SK-N-SH (cell line): ENCODE data around the gene ADPRS. TPM values are rescaled to one million over a fixed set of nuclear protein-coding genes. Genes with fewer than 3 reads are reported as not detected.
A peak's percentile ranks its signal among the peaks of the same experiment; 100 is the strongest.

Experiments used
- CTCF ChIA-PET: fragments of 300-600, 350-600 bp; formaldehyde crosslinking; extraction: SDS; loops from one replicate; lab custom pipeline; 2021; lab: Yijun Ruan, JAX
- POLR2A ChIA-PET: fragments of 350-600 bp; sonication (Branson Sonifier 250); formaldehyde crosslinking; extraction: SDS; loops from one replicate; lab custom pipeline; 2020; ENCODE audit warnings: antibody characterized with exemption, inconsistent platforms; lab: Yijun Ruan, JAX
- DNase-seq: peaks from one replicate; pipeline ENCODE4 v3.0.0; 2012
- H2AFZ ChIP-seq: fragments of 200-600 bp; sonication (generic); 2 replicates; pipeline ENCODE4 v1.8.1; 2016; ENCODE audit warnings: antibody characterized with exemption, mild to moderate bottlenecking, low read depth
- H3F3A ChIP-seq: fragments of 200-600 bp; sonication (generic); replicated peaks from 2 replicates; pipeline ENCODE3; 2016; ENCODE audit warnings: antibody characterized with exemption, mild to moderate bottlenecking; ENCODE audit not compliant: insufficient read depth
- H3K27ac ChIP-seq, 2 experiments: fragments of 200-500 bp in 1 of 2; fragments of 200-600 bp in 1 of 2; sonication (Bioruptor generic) in 1 of 2; sonication (generic), shearing (Covaris generic) in 1 of 2; 2 replicates each; pipeline versions ENCODE4 v1.5.1 to v1.6.1; 2014 to 2016; ENCODE audit warnings: low read depth in 2 of 2, inconsistent platforms in 1 of 2, low read length in 1 of 2, mild to moderate bottlenecking in 1 of 2, mixed read lengths in 1 of 2
- H3K27me3 ChIP-seq: fragments of 200-600 bp; sonication (generic), shearing (Covaris generic); 2 replicates; pipeline ENCODE4 v1.6.1; 2016; ENCODE audit warnings: mixed run types; ENCODE audit not compliant: insufficient read depth
- H3K36me3 ChIP-seq, 2 experiments: fragments of 200-500 bp in 1 of 2; fragments of 200-600 bp in 1 of 2; sonication (Bioruptor generic) in 1 of 2; sonication (generic) in 1 of 2; replicated peaks in 1 of 2; 2 replicates each; pipeline versions ENCODE3 to v1.5.1; 2014 to 2016; ENCODE audit warnings: low read length in 1 of 2, mild to moderate bottlenecking in 1 of 2; ENCODE audit not compliant: insufficient read depth in 2 of 2, control insufficient read depth in 1 of 2
- H3K4me1 ChIP-seq, 2 experiments: fragments of 200-500 bp in 1 of 2; fragments of 200-600 bp in 1 of 2; sonication (Bioruptor generic) in 1 of 2; sonication (generic), shearing (Covaris generic) in 1 of 2; 2 replicates each; pipeline versions ENCODE4 v1.5.1 to v1.6.1; 2014 to 2016; ENCODE audit warnings: low read depth in 1 of 2, low read length in 1 of 2, mixed run types in 1 of 2; ENCODE audit not compliant: insufficient read depth in 2 of 2, control insufficient read depth in 1 of 2
- H3K4me2 ChIP-seq: fragments of 200-600 bp; sonication (generic), shearing (Covaris generic); 2 replicates; pipeline ENCODE4 v1.6.1; 2017; ENCODE audit warnings: mixed run types
- H3K4me3 ChIP-seq, 2 experiments: fragments of 200-500 bp in 1 of 2; fragments of 200-600 bp in 1 of 2; sonication (Bioruptor generic) in 1 of 2; sonication (generic), shearing (Covaris generic) in 1 of 2; 2 replicates each; pipeline versions ENCODE4 v1.5.1 to v1.8.1; 2014 to 2016; ENCODE audit warnings: low read depth in 2 of 2, inconsistent platforms in 1 of 2, low read length in 1 of 2, mild to moderate bottlenecking in 1 of 2, mixed read lengths in 1 of 2, moderate library complexity in 1 of 2
- H3K79me2 ChIP-seq: fragments of 200-600 bp; sonication (generic); 2 replicates; pipeline ENCODE4 v1.8.1; 2017; ENCODE audit warnings: mild to moderate bottlenecking; ENCODE audit not compliant: insufficient read depth
- H3K9ac ChIP-seq: fragments of 200-600 bp; sonication (generic); 2 replicates; pipeline ENCODE4 v1.6.1; 2017; ENCODE audit warnings: mixed run types
- H3K9me2 ChIP-seq: fragments of 200-600 bp; sonication (generic); 2 replicates; pipeline ENCODE4 v1.6.1; 2017; ENCODE audit warnings: mixed run types
- H3K9me3 ChIP-seq: fragments of 200-600 bp; sonication (generic); 2 replicates; pipeline ENCODE4 v1.6.1; 2017; ENCODE audit warnings: mixed run types, mild to moderate bottlenecking, moderate library complexity
- H4K20me1 ChIP-seq: fragments of 200-600 bp; sonication (generic); 2 replicates; pipeline ENCODE4 v1.6.1; 2017; ENCODE audit warnings: mild to moderate bottlenecking, mixed run types; ENCODE audit not compliant: insufficient read depth
- CHD2 ChIP-seq: fragments of 150-350 bp; IDR thresholded peaks from 2 replicates; pipeline ENCODE4 v1.6.1; 2018; ENCODE audit warnings: low read length; ENCODE audit not compliant: partially characterized antibody
- EZH2phosphoT487 ChIP-seq: fragments of 200-600 bp; sonication (generic); IDR thresholded peaks from 2 replicates; pipeline ENCODE4 v1.6.1; 2017; ENCODE audit warnings: low read depth, mixed run types, mild to moderate bottlenecking, antibody characterized with exemption, moderate library complexity, borderline replicate concordance
- FOXM1 ChIP-seq: IDR thresholded peaks from 2 replicates; pipeline ENCODE4 v1.4.0; 2012; ENCODE audit warnings: low read depth, mild to moderate bottlenecking
- JUND ChIP-seq: IDR thresholded peaks from 2 replicates; pipeline ENCODE4 v1.4.0; 2012
- MEF2A ChIP-seq: IDR thresholded peaks from 2 replicates; pipeline ENCODE4 v1.4.0; 2012; ENCODE audit warnings: low read depth, borderline replicate concordance
- MXI1 ChIP-seq: IDR thresholded peaks from 2 replicates; pipeline ENCODE4 v1.6.1; 2012; ENCODE audit warnings: mild to moderate bottlenecking, low read depth, low read length, improper control_type of control experiment
- PBX3 ChIP-seq: IDR thresholded peaks from 2 replicates; pipeline ENCODE4; 2012
- RAD21 ChIP-seq: IDR thresholded peaks from 2 replicates; pipeline ENCODE4 v1.6.1; 2012; ENCODE audit warnings: mild to moderate bottlenecking, low read length
- RCOR1 ChIP-seq: fragments of 150-350 bp; IDR thresholded peaks from 2 replicates; pipeline ENCODE4 v1.6.1; 2017; ENCODE audit warnings: antibody characterized with exemption, low read length
- RFX5 ChIP-seq: IDR thresholded peaks from 2 replicates; pipeline ENCODE4 v1.6.1; 2012; ENCODE audit warnings: mild to moderate bottlenecking, improper control_type of control experiment, low read length
- RXRA ChIP-seq: IDR thresholded peaks from 2 replicates; pipeline ENCODE4 v1.4.0; 2012; ENCODE audit warnings: low read depth, mild to moderate bottlenecking, borderline replicate concordance
- SIN3A ChIP-seq: IDR thresholded peaks from 2 replicates; pipeline ENCODE4 v1.6.1; 2012; ENCODE audit warnings: low read depth, mild to moderate bottlenecking, low read length, moderate library complexity, borderline replicate concordance
- SMC3 ChIP-seq: IDR thresholded peaks from 2 replicates; pipeline ENCODE4 v1.6.1; 2012; ENCODE audit warnings: low read depth, low read length, improper control_type of control experiment
- TAF1 ChIP-seq: IDR thresholded peaks from 2 replicates; pipeline ENCODE4 v1.6.1; 2012; ENCODE audit warnings: low read depth, mild to moderate bottlenecking, low read length, moderate library complexity, borderline replicate concordance
- USF1 ChIP-seq: IDR thresholded peaks from 2 replicates; pipeline ENCODE4 v1.4.0; 2012; ENCODE audit warnings: low read depth, borderline replicate concordance
- whole genome bisulfite sequencing: methylation state at CpG from one replicate; pipeline ENCODE4 v1.1.6; 2017; ENCODE audit warnings: low lambda C conversion rate; 5-methylcytosine and 5-hydroxymethylcytosine counted together
- polyA plus RNA-seq, 3 experiments: library from polyadenylated mRNA; depleted of rRNA; stranded (reverse); fragments of >200 nt; gene quantifications; 2 replicates each; pipeline ENCODE4 v1.2.3, GENCODE V29; 2012
- TF ChIP-seq, protein P1 (sequence below): IDR thresholded peaks from 2 replicates; pipeline ENCODE4 v1.6.1; 2012; ENCODE audit warnings: mild to moderate bottlenecking, low read depth, low read length, moderate library complexity

ADPRS gene
- polyA plus RNA-seq, 1 of the 3 experiments (the other 2 are of a cell fraction), result 54.2 TPM

DNA sequence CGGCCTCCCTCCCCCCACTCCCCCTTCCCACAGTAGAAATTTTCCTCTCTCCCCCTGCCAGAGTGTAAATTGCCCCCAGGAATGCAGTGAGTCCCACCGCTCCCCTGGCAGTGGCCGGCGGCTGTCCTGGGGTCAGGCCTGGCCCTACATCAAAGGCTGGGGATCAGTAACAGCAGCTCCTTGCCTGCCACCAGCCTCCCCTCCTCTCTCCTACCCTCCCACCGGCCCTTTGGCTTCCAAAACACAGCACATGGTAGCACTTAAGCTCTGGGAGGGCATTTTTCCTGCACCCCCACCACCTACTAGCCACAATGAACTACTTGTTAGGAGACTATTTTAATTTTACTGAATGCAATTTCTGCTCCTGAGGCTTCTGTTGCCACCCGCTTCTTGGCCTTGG is 45.3 kb downstream of the ADPRS start:
- H3K27me3 ChIP-seq, result no peaks in the 10 kb centered on the region
- H3K9me3 ChIP-seq, result no peaks in the 10 kb centered on the region
- TF ChIP-seq SIN3A (no peak), CHD2 (no peak), USF1 (no peak), JUND (no peak), RAD21 (no peak), SMC3 (no peak), MEF2A (no peak), FOXM1 (no peak), RCOR1 (no peak), RXRA (no peak), MXI1 (no peak), RFX5 (no peak), TAF1 (no peak), EZH2phosphoT487 (no peak), PBX3 (no peak)
- TF ChIP-seq, protein P1, sequence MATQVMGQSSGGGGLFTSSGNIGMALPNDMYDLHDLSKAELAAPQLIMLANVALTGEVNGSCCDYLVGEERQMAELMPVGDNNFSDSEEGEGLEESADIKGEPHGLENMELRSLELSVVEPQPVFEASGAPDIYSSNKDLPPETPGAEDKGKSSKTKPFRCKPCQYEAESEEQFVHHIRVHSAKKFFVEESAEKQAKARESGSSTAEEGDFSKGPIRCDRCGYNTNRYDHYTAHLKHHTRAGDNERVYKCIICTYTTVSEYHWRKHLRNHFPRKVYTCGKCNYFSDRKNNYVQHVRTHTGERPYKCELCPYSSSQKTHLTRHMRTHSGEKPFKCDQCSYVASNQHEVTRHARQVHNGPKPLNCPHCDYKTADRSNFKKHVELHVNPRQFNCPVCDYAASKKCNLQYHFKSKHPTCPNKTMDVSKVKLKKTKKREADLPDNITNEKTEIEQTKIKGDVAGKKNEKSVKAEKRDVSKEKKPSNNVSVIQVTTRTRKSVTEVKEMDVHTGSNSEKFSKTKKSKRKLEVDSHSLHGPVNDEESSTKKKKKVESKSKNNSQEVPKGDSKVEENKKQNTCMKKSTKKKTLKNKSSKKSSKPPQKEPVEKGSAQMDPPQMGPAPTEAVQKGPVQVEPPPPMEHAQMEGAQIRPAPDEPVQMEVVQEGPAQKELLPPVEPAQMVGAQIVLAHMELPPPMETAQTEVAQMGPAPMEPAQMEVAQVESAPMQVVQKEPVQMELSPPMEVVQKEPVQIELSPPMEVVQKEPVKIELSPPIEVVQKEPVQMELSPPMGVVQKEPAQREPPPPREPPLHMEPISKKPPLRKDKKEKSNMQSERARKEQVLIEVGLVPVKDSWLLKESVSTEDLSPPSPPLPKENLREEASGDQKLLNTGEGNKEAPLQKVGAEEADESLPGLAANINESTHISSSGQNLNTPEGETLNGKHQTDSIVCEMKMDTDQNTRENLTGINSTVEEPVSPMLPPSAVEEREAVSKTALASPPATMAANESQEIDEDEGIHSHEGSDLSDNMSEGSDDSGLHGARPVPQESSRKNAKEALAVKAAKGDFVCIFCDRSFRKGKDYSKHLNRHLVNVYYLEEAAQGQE, result no peak
- H3K4me3 ChIP-seq, result no peak overlapping the region
- H3F3A ChIP-seq, result peaks cover 39% of the 10 kb centered on the region
- H3K79me2 ChIP-seq, result peaks cover 17% of the 10 kb centered on the region; the same call in 1 of the 2 replicates
- ChIA-PET POLR2A (interaction anchor here (0.7 to 1.4 kb wide), 5 partner anchors 17 to 37 kb away, joined by 3 to 5 read pairs (median 3); no protein-coding TSS in a partner anchor), CTCF (interaction anchor here (0.7 to 17.9 kb wide), 27 partner anchors 10 to 302 kb away, joined by 3 to 700 read pairs (median 4); partner anchors contain the start of genes ADPRS, AGO1, AGO3 and TEKT2)
- H3K27ac ChIP-seq, result peak overlapping the region; percentile 45 to 89
- H4K20me1 ChIP-seq, result no peaks in the 10 kb centered on the region
- DNase-seq, result peak; percentile 20
- peak overlapping the region; percentile 52; the same call in 1 of the 2 replicates for H2AFZ ChIP-seq
- peaks cover 14 to 43% of the 10 kb centered on the region in 2 experiments; a peak in 3 of 4 replicates for H3K4me1 ChIP-seq
- 68% methylated on average over 4 of the region's 6 CpGs for WGBS
- peaks cover 15 to 19% of the 10 kb centered on the region in 2 experiments for H3K36me3 ChIP-seq
- no peaks in the 10 kb centered on the region for H3K9me2 ChIP-seq
- peak overlapping the region; percentile 44; the same call in 1 of the 2 replicates for H3K4me2 ChIP-seq
- no peak overlapping the region for H3K9ac ChIP-seq
